ENCODE data around the gene DDR2.

DDR2 gene

GRCh38 chr1:162635418-162635817, 3.2 kb downstream of the DDR2 start:
- no peak overlapping the region for H3K4me3 ChIP-seq (ENCODE audit: low read depth, low read length)
- in situ Hi-C loops (cut with HindIII; ENCODE audit: low sequenced_read_pairs): no loop called here
- TF ChIP-seq CTCF (IDR thresholded peaks at IDR 0.05; ENCODE audit: low read depth, low read length): no peak
- no peak for DNase-seq (ENCODE audit: low read depth, low spot score)

GRCh38 chr1:162639718-162640117, 7.5 kb downstream of the DDR2 start:
- in situ Hi-C loops (cut with HindIII; ENCODE audit: low sequenced_read_pairs): no loop called here
- no peak for DNase-seq (ENCODE audit: low read depth, low spot score)
- no peak overlapping the region for H3K4me3 ChIP-seq (ENCODE audit: low read depth, low read length)
- TF ChIP-seq CTCF (IDR thresholded peaks at IDR 0.05; ENCODE audit: low read depth, low read length): no peak

- in situ Hi-C loops (cut with HindIII; ENCODE audit: low sequenced_read_pairs): no loop called here
- TF ChIP-seq CTCF (IDR thresholded peaks at IDR 0.05; ENCODE audit: low read depth, low read length): no peak
- DNase-seq (ENCODE audit: low read depth, low spot score): no peak
- H3K4me3 ChIP-seq (ENCODE audit: low read depth, low read length): no peak overlapping the region
These were observed 8.8 kb downstream of the DDR2 start for GRCh38 chr1:162641114-162641513.

GRCh38 chr1:162644986-162645314, 12.7 kb downstream of the DDR2 start:
- no peak for TF ChIP-seq CTCF (IDR thresholded peaks at IDR 0.05; ENCODE audit: low read depth, low read length)
- no peak overlapping the region for H3K4me3 ChIP-seq (ENCODE audit: low read depth, low read length)
- in situ Hi-C loops (cut with HindIII; ENCODE audit: low sequenced_read_pairs): no loop called here
- no peak for DNase-seq (ENCODE audit: low read depth, low spot score)

- no peak for TF ChIP-seq CTCF (IDR thresholded peaks at IDR 0.05; ENCODE audit: low read depth, low read length)
- no peak for DNase-seq (ENCODE audit: low read depth, low spot score)
- no peak overlapping the region for H3K4me3 ChIP-seq (ENCODE audit: low read depth, low read length)
- in situ Hi-C loops (cut with HindIII; ENCODE audit: low sequenced_read_pairs): no loop called here
These were observed 13.4 kb downstream of the DDR2 start for GRCh38 chr1:162645666-162646065.

GRCh38 chr1:162649583-162649982, 17.3 kb downstream of the DDR2 start:
- no peak overlapping the region for H3K4me3 ChIP-seq (ENCODE audit: low read depth, low read length)
- in situ Hi-C loops (cut with HindIII; ENCODE audit: low sequenced_read_pairs): no loop called here
- DNase-seq (ENCODE audit: low read depth, low spot score): no peak
- TF ChIP-seq CTCF (IDR thresholded peaks at IDR 0.05; ENCODE audit: low read depth, low read length): no peak
